GM12873 (cell line): ENCODE data around the gene TRHDE.

ENCODE experiments used
- CTCF ChIP-seq: IDR thresholded peaks from 2 replicates; pipeline ENCODE4 v1.5.1; 2012; ENCODE audit warnings: low read depth, mild to moderate bottlenecking, moderate library complexity, low read length, control low read depth; ENCODE audit not compliant: insufficient read depth; ENCODE audit errors: missing control alignments

The TRHDE gene

GRCh38 chr12:72677139-72677538, 405.0 kb downstream of the TRHDE start:
- no peak for TF ChIP-seq CTCF

- TF ChIP-seq CTCF: no peak
Measured at GRCh38 chr12:72677846-72678245, 405.7 kb downstream of the TRHDE start.

GRCh38 chr12:72679147-72679757, 407.1 kb downstream of the TRHDE start:
- TF ChIP-seq CTCF: no peak

- no peak for TF ChIP-seq CTCF
Measured at GRCh38 chr12:72681028-72681427, 408.9 kb downstream of the TRHDE start.

GRCh38 chr12:72684491-72684890, 412.3 kb downstream of the TRHDE start:
- TF ChIP-seq CTCF: no peak

GRCh38 chr12:72692338-72692737, 420.2 kb downstream of the TRHDE start:
- TF ChIP-seq CTCF: no peak

GRCh38 chr12:72694193-72694592, 422.0 kb downstream of the TRHDE start:
- TF ChIP-seq CTCF: no peak
